Mammary epithelial cell (primary cell): Measurements from ENCODE around the gene DPM1.

ENCODE experiments used
- CTCF ChIP-seq, 2 donors: IDR thresholded peaks in 1 of 2; conservative IDR thresholded peaks in 1 of 2; 2 replicates each; pipeline ENCODE4 v1.5.1; 2011 to 2012; ENCODE audit warnings: inconsistent platforms in 2 of 2, low read length in 2 of 2, mild to moderate bottlenecking in 2 of 2, control low read depth in 1 of 2, low read depth in 1 of 2; ENCODE audit not compliant: insufficient read depth in 1 of 2; ENCODE audit errors: extremely low read depth in 1 of 2
- EZH2 ChIP-seq: IDR thresholded peaks from 2 replicates; pipeline ENCODE4 v1.6.1; 2012; ENCODE audit warnings: low read length, inconsistent platforms, borderline replicate concordance

DNA sequence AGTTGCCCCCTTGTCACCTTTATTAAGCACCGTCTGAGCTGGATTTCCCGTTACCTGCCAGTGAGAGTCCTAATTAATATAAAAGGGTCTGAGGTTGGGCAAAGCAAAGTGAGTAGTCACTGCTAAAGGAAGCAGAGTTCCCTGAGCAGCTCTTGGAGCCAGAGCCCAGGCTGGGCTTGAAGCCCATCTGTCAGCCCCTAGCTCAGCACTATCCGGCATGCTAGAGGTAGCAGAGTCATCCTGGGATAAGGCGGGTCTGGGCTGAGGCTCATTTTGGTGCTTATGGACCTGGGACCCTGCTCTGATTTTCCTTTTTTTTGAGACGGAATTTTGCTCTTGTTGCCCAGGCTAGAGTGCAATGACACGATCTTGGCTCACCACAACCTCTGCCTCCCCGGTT is 73.3 kb downstream of the DPM1 start:
- no peak for TF ChIP-seq CTCF (conservative IDR thresholded peaks at IDR 0.05 in 1 of 2, IDR thresholded peaks at IDR 0.05 in 1 of 2; ENCODE audit: extremely low read depth in 1 of 2, insufficient read depth in 1 of 2, low read depth in 1 of 2, low read length in 2 of 2)
- TF ChIP-seq EZH2, result no peak
